ENCODE measurements around the gene BLTP3A.

The BLTP3A gene

GRCh38 chr6:34819571-34820480 lies 27.9 kb downstream of the BLTP3A start:
- no peak for DNase-seq (ENCODE audit: low read depth in 2 of 3, low spot score in 2 of 3)

- DNase-seq (ENCODE audit: low read depth in 2 of 3, low spot score in 2 of 3), result no peak
These were observed 37.3 kb downstream of the BLTP3A start for GRCh38 chr6:34829137-34829536.

GRCh38 chr6:34832942-34833341 lies 41.1 kb downstream of the BLTP3A start:
- no peak for DNase-seq (ENCODE audit: low read depth in 2 of 3, low spot score in 2 of 3)

GRCh38 chr6:34834789-34835518 lies 43.1 kb downstream of the BLTP3A start:
- DNase-seq (ENCODE audit: low read depth in 2 of 3, low spot score in 2 of 3), result no peak

- no peak for DNase-seq (ENCODE audit: low read depth in 2 of 3, low spot score in 2 of 3)
These were observed 44.1 kb downstream of the BLTP3A start for GRCh38 chr6:34836008-34836407.

- no peak for DNase-seq (ENCODE audit: low read depth in 2 of 3, low spot score in 2 of 3)
These were observed 44.6 kb downstream of the BLTP3A start for GRCh38 chr6:34836451-34836850.

- no peak for DNase-seq (ENCODE audit: low read depth in 2 of 3, low spot score in 2 of 3)
These were observed 45.6 kb downstream of the BLTP3A start for GRCh38 chr6:34837528-34837927.

- DNase-seq (ENCODE audit: low read depth in 2 of 3, low spot score in 2 of 3), result no peak
These were observed 47.9 kb downstream of the BLTP3A start for GRCh38 chr6:34839666-34840352.

Data from activated CD8-positive, alpha-beta memory T cell treated with anti-CD3 and anti-CD28 coated beads for 48 hours (primary cell).